Embryonic facial prominence (tissue), 1 donor: ENCODE data around the gene FXR2.

Experiments used
- DNase-seq: peaks from one replicate; pipeline ENCODE4 v3.0.0-alpha.2; 2016; ENCODE audit errors: extremely low spot score

Gene FXR2

GRCh38 chr17:7552621-7553051, 62.1 kb downstream of the FXR2 start:
- DNase-seq, result no peak

- no peak for DNase-seq
These were observed 63.3 kb downstream of the FXR2 start for GRCh38 chr17:7551396-7551795.

GRCh38 chr17:7550344-7550743, 64.4 kb downstream of the FXR2 start:
- DNase-seq, result no peak

GRCh38 chr17:7549401-7550055, 65.2 kb downstream of the FXR2 start:
- DNase-seq, result no peak

- no peak for DNase-seq
These were observed 65.9 kb downstream of the FXR2 start, which contains the start of gene TNFSF12 for GRCh38 chr17:7548585-7549400. TNFSF12 (plus strand) TSS chr17:7549058; CDS start chr17:7549154, 96 bp downstream.

- DNase-seq, result no peak
These were observed 69.8 kb downstream of the FXR2 start for GRCh38 chr17:7544911-7545310.
